H1 (cell line): ENCODE data around the gene SCAP. TPM values are rescaled to one million over a fixed set of nuclear protein-coding genes. Genes with fewer than 3 reads are reported as not detected.

ENCODE experiments used
- MAFK ChIP-seq: IDR thresholded peaks from 2 replicates; pipeline ENCODE4 v1.6.1; 2012; ENCODE audit warnings: low read depth, mild to moderate bottlenecking, improper control_type of control experiment, low read length
- NANOG ChIP-seq: IDR thresholded peaks from 2 replicates; pipeline ENCODE4 v1.6.1; 2011; ENCODE audit warnings: low read length, low read depth, mild to moderate bottlenecking, inconsistent platforms; ENCODE audit not compliant: insufficient read depth, poor library complexity, severe bottlenecking
- POLR2AphosphoS5 ChIP-seq: IDR thresholded peaks from 2 replicates; pipeline ENCODE4 v1.6.1; 2011; ENCODE audit warnings: low read depth, low read length
- POU5F1 ChIP-seq: IDR thresholded peaks from 2 replicates; pipeline ENCODE4 v1.6.1; 2011; ENCODE audit warnings: low read depth, mild to moderate bottlenecking, low read length, moderate library complexity
- RBBP5 ChIP-seq: IDR thresholded peaks from 2 replicates; pipeline ENCODE4 v1.7.1; 2012; ENCODE audit warnings: low read depth, mild to moderate bottlenecking, inconsistent platforms, low read length, moderate library complexity, borderline replicate concordance
- RFX5 ChIP-seq: IDR thresholded peaks from 2 replicates; pipeline ENCODE4 v1.6.1; 2011; ENCODE audit warnings: low read depth, low read length, improper control_type of control experiment, borderline replicate concordance
- SIN3A ChIP-seq, 2 experiments: IDR thresholded peaks in 1 of 2; conservative IDR thresholded peaks in 1 of 2; 2 replicates each; pipeline ENCODE4 v1.6.1; 2011 to 2012; ENCODE audit warnings: low read length in 2 of 2, improper control_type of control experiment in 1 of 2, low read depth in 1 of 2, mild to moderate bottlenecking in 1 of 2
- TBP ChIP-seq: IDR thresholded peaks from 2 replicates; pipeline ENCODE4 v1.6.1; 2011; ENCODE audit warnings: low read depth, low read length, improper control_type of control experiment
- polyA plus RNA-seq, 7 experiments: library from polyadenylated mRNA; depleted of rRNA in 3 of 7; stranded (reverse) in 5 of 7; unstranded in 2 of 7; fragments of >200 nt in 5 of 7; fragments of 200-250 nt in 2 of 7; gene quantifications; 1 replicate in 5 of 7; 2 replicates in 1 of 7; 4 replicates in 1 of 7; pipeline versions ENCODE4 v1.2.1 to v1.2.3, GENCODE V29; 2011 to 2013; ENCODE audit warnings: missing spikeins in 2 of 7, mixed read lengths in 2 of 7
- total RNA-seq: library from RNA; stranded (reverse); fragmentation: NEBNext Ultra II Directional; extraction: Animal tissue kit (Norgen Biotek cat#: 25700); gene quantifications from 2 replicates; pipeline ENCODE4 v1.2.1, GENCODE V29; 2021
- TF ChIP-seq, protein P1 (sequence below): fragments of 300-600 bp; sonication (generic); IDR thresholded peaks from 2 replicates; pipeline ENCODE4 v1.7.1; 2012; ENCODE audit warnings: low read length, moderate library complexity, mild to moderate bottlenecking, inconsistent platforms; ENCODE audit not compliant: insufficient replicate concordance

The SCAP gene
- total and polyA plus RNA-seq, 2 of the 8 experiments (the other 6 are each of a cell fraction or from before 2014, with no cell fraction given), result 74.0 to 114 TPM

DNA sequence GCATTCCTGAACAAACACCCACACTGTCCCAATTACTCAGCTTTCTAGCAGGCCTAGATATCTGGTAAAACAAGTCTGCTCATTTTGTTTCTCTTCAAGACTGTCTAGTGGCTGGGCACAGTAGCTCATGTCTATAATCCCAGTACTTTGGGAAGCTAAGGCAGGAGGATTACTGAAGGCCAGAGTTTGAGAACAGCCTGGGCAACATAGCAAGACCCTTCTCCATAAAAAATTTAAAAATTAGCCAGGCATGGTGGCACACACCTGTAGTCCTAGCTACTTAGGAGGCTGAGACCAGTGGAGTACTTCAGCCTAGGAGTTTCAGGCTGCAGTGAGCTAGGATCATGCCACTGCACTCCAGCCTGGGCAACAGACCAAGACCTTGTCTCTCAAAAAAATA lies 101.2 kb downstream of the SCAP start (continued):
- TF ChIP-seq, protein P1, sequence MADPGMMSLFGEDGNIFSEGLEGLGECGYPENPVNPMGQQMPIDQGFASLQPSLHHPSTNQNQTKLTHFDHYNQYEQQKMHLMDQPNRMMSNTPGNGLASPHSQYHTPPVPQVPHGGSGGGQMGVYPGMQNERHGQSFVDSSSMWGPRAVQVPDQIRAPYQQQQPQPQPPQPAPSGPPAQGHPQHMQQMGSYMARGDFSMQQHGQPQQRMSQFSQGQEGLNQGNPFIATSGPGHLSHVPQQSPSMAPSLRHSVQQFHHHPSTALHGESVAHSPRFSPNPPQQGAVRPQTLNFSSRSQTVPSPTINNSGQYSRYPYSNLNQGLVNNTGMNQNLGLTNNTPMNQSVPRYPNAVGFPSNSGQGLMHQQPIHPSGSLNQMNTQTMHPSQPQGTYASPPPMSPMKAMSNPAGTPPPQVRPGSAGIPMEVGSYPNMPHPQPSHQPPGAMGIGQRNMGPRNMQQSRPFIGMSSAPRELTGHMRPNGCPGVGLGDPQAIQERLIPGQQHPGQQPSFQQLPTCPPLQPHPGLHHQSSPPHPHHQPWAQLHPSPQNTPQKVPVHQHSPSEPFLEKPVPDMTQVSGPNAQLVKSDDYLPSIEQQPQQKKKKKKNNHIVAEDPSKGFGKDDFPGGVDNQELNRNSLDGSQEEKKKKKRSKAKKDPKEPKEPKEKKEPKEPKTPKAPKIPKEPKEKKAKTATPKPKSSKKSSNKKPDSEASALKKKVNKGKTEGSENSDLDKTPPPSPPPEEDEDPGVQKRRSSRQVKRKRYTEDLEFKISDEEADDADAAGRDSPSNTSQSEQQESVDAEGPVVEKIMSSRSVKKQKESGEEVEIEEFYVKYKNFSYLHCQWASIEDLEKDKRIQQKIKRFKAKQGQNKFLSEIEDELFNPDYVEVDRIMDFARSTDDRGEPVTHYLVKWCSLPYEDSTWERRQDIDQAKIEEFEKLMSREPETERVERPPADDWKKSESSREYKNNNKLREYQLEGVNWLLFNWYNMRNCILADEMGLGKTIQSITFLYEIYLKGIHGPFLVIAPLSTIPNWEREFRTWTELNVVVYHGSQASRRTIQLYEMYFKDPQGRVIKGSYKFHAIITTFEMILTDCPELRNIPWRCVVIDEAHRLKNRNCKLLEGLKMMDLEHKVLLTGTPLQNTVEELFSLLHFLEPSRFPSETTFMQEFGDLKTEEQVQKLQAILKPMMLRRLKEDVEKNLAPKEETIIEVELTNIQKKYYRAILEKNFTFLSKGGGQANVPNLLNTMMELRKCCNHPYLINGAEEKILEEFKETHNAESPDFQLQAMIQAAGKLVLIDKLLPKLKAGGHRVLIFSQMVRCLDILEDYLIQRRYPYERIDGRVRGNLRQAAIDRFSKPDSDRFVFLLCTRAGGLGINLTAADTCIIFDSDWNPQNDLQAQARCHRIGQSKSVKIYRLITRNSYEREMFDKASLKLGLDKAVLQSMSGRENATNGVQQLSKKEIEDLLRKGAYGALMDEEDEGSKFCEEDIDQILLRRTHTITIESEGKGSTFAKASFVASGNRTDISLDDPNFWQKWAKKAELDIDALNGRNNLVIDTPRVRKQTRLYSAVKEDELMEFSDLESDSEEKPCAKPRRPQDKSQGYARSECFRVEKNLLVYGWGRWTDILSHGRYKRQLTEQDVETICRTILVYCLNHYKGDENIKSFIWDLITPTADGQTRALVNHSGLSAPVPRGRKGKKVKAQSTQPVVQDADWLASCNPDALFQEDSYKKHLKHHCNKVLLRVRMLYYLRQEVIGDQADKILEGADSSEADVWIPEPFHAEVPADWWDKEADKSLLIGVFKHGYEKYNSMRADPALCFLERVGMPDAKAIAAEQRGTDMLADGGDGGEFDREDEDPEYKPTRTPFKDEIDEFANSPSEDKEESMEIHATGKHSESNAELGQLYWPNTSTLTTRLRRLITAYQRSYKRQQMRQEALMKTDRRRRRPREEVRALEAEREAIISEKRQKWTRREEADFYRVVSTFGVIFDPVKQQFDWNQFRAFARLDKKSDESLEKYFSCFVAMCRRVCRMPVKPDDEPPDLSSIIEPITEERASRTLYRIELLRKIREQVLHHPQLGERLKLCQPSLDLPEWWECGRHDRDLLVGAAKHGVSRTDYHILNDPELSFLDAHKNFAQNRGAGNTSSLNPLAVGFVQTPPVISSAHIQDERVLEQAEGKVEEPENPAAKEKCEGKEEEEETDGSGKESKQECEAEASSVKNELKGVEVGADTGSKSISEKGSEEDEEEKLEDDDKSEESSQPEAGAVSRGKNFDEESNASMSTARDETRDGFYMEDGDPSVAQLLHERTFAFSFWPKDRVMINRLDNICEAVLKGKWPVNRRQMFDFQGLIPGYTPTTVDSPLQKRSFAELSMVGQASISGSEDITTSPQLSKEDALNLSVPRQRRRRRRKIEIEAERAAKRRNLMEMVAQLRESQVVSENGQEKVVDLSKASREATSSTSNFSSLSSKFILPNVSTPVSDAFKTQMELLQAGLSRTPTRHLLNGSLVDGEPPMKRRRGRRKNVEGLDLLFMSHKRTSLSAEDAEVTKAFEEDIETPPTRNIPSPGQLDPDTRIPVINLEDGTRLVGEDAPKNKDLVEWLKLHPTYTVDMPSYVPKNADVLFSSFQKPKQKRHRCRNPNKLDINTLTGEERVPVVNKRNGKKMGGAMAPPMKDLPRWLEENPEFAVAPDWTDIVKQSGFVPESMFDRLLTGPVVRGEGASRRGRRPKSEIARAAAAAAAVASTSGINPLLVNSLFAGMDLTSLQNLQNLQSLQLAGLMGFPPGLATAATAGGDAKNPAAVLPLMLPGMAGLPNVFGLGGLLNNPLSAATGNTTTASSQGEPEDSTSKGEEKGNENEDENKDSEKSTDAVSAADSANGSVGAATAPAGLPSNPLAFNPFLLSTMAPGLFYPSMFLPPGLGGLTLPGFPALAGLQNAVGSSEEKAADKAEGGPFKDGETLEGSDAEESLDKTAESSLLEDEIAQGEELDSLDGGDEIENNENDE, result no peak
- TF ChIP-seq SIN3A (conservative IDR thresholded peaks at IDR 0.05 in 1 of 2, IDR thresholded peaks at IDR 0.05 in 1 of 2; ENCODE audit: low read depth in 1 of 2, low read length in 2 of 2) (no peak), POLR2AphosphoS5 (no peak), MAFK (no peak), TBP (no peak), NANOG (no peak), RFX5 (no peak), RBBP5 (no peak), POU5F1 (no peak)
